GM18505 (cell line): ENCODE data around the gene MGME1.

Experiments used
- ATAC-seq: cut with Tn5 transposase; IDR thresholded peaks from one replicate; pipeline ENCODE4 v1.9.1; 2021; ENCODE audit not compliant: unreplicated experiment
- POLR2A ChIP-seq: IDR thresholded peaks from 4 replicates; pipeline ENCODE4 v1.6.1; 2011; ENCODE audit warnings: borderline replicate concordance; ENCODE audit not compliant: insufficient read depth, insufficient read length; ENCODE audit errors: extremely low read depth

The MGME1 gene

DNA sequence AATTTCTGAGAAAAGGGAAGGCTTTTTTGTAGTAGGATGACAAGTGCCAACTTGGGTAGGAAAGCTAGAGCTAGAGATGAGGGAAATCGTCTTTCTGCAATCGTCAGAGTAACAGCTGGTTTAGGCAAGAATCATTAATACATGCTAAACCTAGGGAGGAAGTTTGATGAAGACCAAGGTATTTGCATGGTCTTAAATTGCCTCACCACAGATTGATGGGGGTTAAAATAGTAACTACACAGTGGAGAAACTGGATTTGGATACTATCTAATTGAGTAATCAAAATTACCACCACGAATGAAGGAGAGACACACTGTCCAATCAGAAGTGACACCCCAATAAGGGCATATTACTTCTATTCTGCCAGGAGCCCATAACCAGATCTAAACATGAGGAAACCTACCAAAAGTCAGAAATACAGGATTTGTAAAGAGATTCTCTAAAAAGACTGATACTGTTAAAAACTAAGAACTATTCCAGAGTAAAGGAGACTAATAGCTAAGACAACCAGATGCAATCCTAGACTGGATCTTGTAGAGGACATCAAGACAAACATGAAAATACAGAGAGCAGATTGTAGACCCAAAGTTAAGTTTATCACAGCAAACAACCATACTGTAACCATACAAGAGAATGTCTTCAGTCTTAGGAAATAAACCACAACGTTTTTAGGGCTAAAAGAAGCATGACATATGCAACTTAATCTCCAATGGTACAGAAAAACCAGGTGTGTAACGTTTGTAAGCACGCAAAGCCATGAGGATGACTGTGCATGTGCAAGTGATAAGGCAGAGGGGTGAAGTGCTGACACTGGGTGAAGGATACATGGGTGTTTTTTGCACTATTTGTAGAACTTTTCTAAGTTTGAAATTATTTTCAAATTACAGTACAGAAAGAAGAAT is 22.0 kb upstream of the MGME1 start:
- ATAC-seq = no peak
- TF ChIP-seq POLR2A = peak; percentile 38

DNA sequence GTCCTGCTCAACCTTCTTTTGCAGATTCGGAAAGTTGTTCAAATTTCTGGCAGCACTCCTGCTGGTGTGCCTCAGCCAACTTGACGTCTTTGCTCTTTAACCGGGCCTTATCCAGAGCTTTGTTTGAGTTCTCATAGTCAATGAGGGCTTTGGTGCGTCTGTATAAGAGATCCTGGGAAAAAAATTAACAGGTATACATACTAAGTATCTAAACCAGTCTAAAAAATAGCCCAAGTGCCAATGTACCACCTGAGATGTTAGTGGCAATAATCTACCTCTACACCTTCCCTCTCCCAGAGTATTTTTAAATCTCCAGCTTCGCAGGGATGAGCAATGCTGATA is 21.4 kb upstream of the MGME1 start:
- ATAC-seq = no peak
- no peak for TF ChIP-seq POLR2A

DNA sequence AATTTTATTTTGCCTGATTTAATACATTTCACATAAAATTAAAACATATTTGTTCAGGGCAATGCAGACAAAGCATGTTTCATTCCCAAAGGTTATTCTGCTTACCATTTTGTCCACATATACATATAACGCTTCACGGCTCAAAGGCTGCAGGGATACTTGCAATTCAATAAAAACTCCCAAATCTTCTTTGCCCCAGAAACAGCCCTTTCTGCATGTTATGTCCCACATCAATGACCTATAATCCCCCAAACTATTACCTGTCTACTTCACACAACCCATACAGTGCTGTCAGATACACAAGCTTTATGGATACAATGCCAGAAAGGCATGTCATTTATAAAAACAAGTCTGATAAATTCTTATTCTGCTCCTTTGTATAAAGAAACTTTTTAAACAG is 20.4 kb upstream of the MGME1 start:
- no peak for ATAC-seq
- TF ChIP-seq POLR2A = peak; percentile 17

DNA sequence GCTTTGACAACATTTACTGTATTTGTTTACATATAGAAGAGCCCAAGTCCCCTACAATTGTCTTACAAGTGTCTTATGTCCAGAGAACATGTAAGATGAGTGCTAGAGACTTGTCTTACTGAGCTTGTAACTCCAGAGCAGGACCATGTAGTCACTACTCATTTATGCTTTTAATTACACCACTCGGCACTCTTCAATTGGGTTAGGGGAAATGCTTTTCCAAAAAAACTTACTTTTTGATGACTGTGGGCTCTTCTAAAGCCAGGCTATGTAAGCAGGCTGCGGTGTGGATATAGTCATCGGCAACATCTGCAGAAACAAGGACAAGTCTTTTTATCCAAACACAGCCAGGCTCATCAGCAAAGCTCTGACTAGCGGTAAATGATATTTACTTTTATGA is 18.9 kb upstream of the MGME1 start:
- no peak for TF ChIP-seq POLR2A
- ATAC-seq = no peak

DNA sequence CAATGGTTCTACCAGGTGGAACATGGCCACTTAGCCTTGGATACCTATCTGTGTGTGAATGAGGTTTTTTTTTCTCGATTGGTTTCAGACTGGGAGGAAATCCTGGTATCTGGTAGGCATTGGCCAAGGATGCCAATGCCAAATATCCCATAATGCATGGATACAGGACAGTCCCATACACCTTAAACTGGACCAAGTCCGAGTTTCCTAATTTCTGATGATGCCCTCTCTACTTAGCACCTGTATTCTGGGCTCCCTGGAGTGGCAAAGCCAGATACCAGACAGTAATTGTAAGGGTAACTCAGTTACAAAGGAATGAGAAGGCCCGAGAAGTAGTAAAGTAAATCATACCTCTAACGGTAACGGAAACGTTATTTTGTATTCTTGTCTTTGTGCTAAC is 18.1 kb upstream of the MGME1 start:
- no peak for TF ChIP-seq POLR2A
- ATAC-seq = no peak

DNA sequence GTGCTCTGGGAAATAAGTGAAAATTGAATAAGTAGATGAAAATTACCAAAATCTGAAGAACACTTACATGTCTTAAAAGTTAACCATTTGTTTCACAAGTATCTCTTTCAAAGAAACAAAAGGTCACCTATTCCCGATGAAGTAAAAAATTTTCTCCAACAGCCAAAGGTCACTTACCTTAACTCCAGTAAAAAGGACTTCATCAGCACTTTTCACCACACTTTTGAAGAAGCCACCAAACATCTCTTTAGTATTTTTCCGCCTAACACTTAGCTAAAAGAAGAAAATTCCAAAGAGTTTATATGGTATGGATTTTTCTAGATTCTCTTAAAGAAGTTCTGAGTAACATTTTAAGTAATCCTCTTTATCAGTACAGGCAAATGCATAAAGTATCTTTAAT is 17.5 kb upstream of the MGME1 start:
- no peak for ATAC-seq
- TF ChIP-seq POLR2A = no peak

DNA sequence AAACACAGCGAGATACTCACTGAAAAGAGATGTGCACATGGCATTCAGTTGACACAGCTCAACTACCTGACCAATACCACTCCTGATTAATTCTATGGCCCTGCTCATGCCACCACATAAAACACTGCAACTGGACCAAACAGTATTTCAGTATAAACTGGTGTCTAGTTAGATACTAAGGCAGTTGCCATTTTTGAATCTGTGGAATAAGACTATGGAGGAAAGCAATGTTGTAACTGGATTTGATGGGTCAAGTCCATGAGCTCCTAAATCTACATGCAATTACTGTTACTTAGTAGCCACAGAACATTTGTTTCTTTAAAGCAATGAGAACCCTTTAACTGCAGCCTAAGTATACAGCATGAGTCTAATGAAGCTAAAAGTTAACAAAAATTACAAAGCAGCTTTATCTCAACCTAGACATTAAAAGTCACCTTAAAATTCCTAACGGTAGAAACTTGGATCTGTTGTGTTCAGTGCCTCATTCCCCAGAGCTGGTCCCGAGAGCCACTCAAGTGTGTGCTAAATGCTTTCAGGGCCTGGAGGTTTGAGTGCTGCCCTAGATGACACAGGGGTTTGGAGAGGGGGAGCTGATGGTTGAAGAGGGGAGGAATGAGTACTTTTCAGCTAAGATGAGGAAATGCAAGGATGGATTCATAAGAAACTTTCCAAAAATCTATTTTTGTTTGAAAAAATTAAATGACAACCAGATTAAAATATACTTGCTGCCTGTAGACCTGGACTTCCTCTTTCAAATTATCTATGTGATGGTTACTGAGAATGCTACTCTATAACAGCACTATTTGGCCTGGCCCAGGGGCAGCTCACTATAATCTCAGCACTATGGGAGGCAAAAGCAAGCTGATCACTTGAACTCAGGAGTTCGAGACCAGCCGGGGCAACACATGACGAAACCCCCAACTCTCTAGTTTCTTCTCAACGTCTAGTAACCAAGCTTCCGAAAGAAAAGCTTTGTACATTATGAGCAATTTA is 15.8 kb upstream of the MGME1 start:
- no peak for TF ChIP-seq POLR2A
- ATAC-seq = no peak

DNA sequence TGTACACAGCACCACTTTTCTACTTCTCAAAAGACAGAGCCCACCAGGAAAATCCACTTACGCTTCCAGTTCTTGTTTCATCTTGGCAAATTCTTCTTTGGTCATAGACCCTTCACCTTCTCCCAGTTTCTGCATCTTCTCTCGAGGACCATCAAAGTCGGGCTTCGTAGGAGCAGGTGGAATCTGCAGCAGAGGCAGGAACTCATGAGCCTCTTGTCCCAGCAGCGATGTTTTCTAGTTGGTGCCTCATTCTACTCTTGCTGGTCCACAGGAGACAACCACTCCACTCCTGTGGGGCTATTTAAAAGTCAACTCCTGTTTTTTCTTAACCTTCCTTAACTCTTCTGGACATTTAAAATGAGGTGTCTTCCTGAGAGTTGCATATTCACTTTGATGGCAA is 14.9 kb upstream of the MGME1 start:
- TF ChIP-seq POLR2A = no peak
- no peak for ATAC-seq

DNA sequence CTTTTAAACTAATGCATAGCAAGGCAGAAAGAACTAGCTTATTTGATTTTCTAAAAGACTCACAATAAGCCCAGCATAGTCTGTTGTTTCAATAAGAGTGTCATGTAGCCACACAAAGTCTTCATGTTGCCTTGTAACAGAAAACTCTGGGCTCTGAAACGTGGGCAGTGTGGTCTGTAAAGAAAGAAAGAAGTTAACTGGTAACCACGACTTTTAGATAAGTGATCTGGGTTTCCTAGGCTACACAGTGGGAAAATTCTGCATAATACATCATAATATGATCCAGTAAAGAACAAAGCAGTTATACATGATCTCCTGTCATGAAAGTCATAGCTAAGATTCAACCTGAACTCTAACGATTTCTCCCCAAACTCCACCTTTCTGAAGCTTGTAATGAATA is 13.5 kb upstream of the MGME1 start:
- TF ChIP-seq POLR2A = no peak

DNA sequence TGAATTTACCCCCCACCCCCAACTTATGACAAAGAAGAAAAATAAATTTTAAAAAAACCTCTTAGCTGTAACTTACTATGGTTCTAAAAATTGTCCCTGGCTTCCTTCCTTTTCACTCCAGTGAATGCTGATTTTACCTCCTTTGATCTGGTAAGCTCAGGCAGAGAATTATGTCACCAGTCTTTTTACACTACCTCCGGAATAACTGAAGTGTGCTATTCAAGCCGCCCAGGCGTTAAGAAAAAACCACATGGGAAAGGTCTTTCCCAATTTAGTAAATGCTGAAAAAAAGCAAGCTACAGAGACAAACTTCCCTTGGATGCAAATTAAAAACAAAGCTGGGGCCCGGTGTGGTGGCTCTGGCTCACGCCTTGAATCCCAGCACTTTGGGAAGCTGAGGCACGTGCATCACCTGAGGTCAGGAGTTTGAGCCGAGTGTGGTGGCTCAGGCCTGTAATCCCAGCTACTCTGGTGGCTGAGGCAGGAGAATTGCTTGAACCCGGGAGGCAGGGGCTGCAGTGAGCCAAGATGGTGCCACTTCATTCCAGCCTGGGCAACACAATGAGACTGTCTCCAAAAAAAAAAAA is 12.6 kb upstream of the MGME1 start:
- no peak for ATAC-seq
- TF ChIP-seq POLR2A = no peak

More for the DNA sequence above, 13.5 kb upstream of the MGME1 start:
- ATAC-seq = no peak

DNA sequence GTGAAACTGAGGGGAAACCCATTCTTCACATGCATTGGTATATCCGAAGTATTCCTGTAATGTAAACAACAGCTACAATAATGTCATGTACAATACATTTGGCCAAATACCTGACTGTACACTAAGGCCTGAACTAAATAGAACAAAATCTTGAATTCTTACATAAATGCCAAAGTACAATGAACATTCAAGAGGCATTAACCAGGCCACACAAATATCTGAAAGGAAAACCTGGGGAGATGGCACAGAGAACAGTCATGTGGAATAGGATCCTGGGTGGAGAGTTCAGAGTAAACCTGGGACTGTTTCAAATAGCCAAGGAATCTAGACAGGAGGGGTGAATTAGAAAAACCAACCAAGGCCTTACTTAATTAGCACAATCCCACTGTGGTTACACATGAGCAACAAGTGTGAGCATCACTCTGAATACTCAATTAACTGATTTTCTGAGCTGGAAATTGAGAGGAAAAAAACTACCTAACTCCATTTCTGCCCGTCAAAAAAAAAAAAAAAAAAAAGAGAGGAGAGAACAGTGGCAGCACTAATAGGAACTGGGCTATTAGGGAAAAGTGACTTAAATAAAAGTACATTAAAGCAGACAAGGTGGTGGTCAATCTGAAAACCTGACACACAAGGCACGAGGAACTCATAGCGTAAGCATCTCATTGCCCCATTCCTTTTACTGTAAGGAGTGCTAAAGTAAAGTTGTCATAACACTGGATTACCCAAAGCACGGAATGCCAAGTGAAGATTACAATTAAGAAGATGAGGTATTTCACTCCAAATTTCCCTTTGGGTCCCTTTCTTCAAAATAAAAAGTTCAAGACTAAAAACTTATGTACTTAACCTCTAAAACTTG is 11.1 kb upstream of the MGME1 start:
- no peak for TF ChIP-seq POLR2A
- no peak for ATAC-seq

DNA sequence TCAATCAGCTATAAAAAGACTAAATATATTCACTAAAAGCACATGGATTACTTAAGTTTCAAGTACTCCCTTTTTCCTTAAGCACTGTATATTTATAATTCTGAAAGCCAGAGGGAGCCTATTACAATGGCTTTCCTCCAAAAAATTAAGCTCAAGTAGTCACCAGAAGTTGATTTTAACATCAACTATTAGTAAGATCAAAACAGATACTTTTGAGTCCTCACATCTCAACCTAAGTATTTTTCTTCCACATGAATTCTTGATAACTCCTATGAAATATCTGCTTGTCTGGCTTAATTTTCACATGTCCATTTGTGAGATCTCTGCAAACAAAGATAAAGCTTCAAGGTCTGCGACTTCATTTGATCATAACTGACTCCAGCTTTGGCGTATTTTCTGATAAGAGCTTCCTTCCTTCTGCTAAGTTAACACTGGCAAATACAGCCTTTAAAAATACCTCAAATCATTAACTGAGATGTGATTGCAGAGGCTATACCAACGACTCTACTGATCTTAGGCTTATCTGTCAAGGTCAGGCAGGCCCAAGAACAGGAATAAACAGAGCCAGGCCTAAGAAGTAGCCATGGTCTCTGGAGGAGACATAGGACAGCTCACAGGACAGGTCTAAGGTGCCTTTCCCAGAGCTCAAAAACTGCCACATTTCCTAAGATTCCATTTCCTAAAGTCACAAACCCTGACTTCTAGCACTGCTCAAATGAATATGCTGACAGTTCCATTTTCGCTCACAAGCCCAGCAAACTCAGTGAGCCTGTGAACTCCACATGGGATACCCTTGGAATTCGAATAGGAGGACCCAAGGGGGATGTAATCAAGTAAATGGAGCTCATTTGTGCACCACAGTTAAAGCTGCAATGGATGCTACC is 10.2 kb upstream of the MGME1 start:
- no peak for TF ChIP-seq POLR2A
- ATAC-seq = no peak
